GM20431 (cell line): ENCODE measurements around the gene CFAP46.
"Not testable (repeated sequence)": the region's sequence is repeated elsewhere in the genome, so short reads cannot be mapped to it uniquely, and the experiment has no call there.

Experiments
- in situ Hi-C: fragments of 300-500 bp; cut with MseI, MboI; formaldehyde crosslinking; loops from one replicate; pipeline ENCODE4 v1.15.0; 2020; ENCODE audit warnings: low sequenced_read_pairs; ENCODE audit not compliant: unreplicated experiment

The CFAP46 gene

DNA sequence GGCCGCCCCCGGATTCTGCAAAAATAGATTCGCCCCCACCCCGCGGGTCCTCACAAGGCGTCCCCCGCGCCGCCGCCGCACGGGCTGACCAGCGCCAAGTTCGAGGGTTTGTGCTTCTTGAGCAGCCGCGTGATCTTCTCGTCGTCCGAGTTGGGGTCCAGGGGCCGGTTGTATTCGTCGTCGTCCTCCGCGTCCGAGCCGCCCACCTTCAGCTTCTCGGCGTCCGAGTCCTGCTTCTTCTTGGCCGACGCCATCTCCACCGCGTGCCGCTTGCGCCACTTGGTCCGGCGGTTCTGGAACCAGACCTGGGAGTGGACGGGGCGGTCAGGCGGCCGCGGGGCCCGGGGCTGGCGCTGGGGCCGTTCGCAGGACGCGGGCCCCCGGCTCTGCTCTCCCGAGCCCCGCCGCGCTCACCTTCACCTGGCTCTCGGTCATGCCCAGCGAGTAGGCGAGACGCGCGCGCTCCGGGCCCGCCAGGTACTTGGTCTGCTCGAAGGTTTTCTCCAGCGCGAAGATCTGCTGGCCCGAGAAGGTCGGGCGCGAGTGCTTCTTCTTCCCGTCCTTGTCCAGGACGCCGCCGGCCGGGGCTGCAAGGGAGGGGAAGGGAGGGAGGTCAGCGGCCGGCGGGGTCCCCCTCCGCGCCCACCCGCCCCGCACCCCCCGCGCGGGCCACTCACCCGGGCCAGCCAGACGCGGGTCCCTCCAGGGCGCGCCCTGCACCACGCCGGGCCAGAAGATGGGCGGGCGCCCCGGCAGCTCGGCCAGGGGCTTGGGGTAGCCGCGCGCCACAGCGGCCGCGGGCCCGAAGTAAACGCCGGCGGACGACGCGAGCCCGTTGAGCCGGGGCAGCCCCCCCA is 157.3 kb downstream of the CFAP46 start:
- in situ Hi-C loops, result no loop called here

DNA sequence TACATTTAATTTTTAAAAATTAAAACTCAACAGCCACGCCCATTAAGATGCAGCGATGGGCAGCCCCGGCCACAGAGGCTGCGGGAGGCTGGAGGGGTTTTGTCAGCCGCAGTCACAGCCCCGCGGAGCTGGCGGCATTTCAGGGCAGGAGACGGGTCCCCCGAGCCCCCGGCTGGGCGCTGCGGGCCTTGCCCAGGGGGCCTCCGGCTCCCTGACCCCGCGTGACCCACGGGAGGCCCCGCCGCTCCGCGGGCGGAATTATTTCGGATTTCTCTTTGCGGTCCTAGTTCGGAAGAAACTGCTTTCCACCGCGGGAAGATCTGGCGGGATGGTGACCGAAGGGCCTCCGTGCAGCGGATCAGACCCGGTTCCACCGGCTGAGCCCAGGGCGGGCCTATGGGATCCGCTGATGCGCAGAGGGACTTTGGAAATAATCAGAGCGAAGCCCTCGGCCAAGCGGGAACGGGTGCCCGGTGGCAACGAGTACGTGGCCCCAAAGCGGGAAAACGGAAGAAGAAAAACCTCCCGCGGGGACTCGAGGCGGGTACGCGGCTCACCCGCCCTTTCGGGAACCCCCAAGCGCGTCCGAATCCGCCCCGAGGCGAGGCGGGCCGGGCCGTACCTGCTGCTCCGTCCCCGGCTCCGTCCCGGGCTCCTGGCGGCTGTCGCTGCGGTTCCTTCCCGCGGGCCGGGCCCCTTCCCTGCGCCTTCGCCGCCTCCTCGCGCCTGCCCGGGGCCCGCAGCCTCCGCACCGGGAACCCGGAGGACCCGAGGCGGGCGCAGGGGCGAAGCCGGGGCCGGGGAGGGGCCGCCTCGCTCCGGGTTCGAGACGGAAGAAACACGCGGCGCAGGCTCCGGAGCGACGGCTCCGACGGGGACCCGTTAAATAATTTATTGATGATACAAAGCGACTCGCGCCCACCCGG is 158.2 kb downstream of the CFAP46 start:
- in situ Hi-C loops, result no loop called here

DNA sequence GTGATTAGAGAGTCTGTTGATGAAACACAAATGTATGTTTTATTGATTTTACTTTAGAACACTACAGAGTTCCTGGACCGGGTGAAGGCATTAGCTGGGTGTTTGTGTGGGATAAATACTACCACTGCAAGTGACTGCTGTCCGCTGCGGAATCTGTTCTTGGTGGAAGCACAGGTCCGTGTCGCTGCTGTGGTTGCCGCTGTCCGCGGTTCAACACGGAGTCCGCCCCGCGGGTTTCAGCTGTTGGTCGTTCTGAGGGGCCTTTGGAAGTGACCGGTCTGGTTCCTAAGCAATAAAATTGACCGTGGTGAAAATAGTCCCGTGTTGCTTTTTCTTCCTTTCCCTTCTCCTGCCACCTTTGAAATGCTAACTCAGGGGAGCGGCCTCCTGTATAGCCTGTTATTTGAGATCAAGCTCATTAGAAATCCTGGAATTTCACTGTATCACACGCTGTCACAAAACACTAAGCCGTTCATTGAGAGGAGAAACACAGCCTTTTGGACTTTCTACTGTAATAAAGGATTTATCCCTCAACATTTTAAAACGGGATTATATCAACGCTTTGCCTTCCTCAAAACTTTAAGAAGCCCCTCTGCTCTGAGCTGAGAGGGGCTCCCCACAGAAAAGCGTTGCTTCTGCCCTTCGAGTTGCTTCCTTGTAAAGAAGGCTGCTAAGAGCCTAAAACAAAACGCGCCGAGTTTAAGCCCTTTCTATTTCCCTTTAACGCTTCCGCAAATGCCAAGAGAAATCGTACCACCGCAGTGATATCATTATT is 159.0 kb downstream of the CFAP46 start:
- in situ Hi-C loops, result no loop called here

DNA sequence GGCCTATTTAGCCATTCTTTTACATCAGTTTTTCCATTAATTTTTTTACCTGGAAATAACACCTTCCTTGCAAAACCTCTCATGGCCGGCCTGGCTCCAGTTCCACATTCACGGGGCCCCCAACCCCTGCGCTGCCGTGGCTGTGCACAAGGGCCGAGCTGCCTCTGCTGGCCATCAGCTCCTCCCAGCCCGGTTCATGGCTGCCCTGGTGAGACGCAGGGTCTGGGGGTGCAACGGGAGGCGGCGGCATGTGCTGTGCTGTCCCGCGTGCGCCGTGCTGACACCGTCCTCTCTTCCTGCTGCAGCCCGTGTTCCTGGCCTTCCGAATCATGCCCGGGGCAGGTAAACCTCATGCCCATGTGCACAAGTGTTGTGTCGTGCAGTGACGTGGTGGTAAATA is 160.8 kb downstream of the CFAP46 start:
- in situ Hi-C loops, result no loop called here

DNA sequence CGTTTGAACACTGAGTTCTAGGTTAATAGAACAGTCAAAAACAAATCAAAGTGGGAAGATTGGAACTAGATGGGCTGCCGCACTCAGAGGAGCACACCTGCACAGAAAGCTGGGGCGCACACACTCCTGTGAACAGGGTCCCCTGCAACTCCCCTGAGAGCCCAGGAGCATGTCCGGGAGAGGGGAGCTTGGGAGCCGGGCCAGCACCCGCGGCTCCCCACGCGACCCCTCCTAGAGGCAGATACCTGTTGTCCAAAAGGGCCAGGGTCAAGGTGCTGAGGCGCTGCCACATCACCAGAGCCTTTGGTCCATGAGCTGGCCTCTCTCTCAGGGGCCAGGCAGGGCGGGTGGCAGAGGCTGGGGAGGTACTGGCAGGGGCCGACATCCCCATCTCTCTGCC is 162.0 kb downstream of the CFAP46 start:
- in situ Hi-C loops, result no loop called here

DNA sequence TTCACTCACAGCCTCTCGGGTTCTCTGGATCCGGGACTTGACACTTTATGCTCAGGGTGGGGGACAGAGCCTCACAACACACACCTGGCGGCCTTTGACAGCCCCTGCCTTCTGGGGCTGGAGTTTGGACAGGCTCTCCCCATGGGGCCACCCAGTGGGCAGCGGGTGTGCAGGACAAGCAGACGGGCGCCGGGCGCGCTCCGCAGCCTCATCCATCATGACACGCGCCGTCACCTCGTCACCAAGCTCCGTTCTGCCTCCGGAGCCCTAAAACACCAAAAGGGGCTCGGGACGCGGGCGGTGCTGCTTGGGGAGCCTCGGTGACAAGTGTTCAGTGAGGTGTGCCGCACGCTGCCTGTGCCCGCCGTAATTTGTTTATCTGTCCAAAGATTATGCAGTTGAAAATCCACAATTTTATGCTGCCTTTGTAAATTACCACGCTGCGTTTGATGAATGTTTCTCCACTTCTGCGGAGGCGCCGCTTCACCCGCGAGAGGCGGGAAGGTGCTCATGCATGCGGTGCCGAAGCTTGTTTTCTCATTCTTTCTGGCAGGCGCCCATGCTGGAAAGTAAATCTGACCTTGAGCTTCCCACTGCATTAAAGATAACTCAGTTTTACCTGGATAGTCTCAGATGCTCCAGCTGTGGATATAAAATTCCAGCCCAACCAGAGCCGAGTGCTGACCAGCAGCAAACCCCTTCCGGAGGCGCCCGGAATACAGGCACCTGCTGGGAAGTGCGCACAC is 162.6 kb downstream of the CFAP46 start:
- in situ Hi-C loops, result no loop called here

DNA sequence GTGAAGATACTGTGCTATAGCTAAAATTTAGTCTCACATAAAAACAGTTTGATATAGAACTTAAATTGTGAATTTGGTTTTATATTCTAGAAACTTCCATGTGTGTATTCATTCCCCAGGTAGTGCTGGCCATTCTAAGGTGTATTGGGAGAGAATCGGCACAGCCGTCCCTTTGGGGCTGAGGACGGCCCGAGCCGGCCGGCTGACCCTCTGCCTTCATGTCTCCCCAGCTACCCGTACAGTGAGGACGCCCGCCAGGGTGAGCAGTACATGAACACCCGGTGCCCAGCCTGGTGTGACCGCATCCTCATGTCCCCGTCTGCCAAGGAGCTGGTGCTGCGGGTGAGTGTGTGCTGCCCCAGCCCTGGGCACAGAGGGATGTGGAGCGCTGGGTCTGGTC is 164.9 kb downstream of the CFAP46 start:
- in situ Hi-C loops, result no loop called here

DNA sequence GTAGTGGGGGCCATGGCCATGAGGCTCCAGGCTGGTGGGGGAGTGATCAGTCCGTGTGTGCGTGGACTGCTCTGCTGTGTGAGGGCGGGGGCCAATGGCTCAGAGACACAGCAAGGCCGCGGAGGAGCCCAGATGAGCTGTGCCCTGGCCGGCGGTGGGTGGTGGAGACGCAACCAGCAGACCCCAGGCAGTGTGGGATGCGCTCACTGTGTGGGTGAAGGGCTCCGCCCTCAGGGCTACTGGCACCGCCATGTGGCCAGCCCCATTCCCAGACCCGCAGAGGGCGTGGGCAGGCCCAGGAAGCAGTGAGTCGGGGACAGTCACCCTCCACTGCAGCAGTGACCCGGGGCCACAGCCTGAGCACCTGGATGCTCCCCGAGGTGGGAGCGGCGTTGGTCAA is 165.5 kb downstream of the CFAP46 start:
- in situ Hi-C loops, result no loop called here

DNA sequence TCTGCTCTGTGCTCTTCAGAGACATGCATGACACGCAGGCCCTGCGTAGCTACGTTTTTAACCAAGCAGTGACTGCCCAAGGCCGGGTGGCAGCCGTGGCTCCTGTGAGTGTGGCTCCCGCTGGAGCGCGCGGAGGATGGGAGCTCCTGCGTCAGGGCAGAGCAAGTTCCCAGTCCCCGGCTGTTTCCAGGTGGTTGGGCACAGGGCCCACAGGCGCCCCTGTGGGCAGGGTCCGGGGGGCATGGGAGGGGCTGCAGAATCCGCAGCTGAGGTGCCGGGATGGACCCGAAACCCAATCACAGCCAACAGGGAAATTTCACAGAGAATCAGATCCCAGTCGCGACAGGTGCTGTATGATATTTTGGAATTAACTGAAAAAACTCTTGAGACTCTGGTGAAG is 166.2 kb downstream of the CFAP46 start:
- in situ Hi-C loops, result no loop called here

DNA sequence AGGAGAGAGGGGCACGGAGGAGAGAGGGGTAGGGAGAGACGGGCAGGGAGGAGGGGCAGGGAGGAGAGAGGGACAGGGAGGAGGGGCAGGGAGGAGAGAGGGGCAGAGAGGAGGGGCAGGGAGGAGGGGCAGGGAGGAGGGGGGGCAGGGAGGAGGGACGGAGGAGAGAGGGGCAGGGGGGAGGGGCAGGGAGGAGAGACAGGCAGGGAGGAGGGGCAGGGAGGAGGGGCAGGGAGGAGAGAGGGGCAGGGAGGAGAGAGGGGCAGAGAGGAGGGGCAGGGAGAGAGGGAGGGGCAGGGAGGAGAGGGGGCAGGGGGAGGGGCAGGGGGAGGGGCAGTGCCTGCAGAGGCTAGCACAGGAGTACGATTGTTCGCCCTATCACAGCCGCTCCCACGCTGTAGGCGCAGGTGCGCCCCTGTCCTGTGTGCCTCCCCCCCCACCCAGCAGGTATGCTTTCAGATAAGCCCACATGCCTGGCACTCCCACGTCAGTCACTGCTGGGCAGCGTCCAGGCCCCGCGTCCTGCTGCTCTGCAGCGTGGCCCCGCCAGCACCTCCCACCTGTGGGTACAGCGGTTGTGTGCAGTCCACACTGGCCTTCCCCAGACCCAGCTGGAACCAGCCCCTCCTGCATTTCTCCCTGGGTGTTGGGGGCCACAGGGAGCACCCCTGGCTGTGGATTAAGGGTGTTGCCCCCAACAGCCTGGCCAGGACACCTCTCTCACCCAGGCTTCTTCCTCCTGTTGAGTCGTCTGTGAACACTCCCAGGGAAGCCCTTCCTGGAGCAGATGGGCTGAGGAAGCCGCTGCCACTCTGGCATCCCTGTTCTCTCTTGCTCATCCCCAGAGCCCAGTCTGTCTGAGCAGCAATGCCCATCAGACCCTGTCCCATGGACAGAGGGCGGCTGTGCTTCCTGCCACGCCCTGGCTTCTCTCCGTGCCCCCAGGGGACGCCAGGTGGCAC is 167.2 kb downstream of the CFAP46 start:
- in situ Hi-C loops, result no loop called here

DNA sequence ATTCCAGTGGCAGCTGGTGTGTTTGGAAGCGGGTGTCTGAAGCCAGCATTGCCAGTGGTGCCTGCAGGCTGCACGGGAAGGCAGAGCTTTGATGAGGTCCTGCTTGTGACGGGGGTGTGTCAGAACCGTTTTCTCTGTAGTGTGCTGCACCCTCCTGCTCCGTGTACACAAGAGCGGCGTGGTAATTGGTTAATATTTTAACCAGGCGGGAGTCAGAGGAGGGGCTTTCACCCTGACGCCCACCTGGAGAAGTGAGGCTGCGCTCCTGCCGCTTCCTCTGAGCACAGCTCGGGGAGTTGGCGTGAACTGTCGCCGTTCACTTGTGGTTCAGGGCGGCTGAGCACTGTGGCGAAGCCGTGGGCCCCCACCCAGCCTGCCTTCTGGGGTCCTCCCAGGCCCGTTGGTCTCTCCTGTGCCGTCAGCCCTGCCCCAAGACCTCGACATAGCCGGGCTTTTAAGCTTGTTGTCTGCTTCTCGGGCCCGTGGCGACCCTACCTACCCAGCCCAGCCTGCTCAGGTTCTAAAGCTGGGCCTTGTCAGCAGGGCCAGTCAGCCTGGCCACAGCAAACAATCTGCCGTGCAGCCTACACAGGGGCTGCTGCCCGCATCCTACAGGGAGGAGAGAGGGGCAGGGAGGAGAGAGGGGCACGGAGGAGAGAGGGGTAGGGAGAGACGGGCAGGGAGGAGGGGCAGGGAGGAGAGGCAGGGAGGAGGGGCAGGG is 168.0 kb downstream of the CFAP46 start:
- in situ Hi-C loops, result no loop called here

DNA sequence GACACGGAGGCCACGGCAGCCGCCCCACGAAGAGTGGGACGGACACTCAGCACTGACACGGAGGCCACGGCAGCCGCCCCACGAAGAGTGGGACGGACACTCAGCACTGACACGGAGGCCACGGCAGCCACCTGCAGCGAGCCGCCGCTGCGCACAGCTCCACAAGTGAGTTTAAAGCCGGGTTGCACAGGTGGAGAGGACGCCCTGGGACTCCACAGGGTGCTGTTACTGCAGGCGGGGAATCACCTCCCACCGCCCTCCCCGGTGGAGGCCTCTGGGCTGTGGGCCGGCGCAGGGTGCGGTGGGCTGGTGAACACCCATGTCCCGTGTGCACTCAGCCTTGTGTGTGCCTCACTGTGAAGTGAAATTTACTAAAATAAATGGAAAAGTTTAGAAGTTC is 169.6 kb downstream of the CFAP46 start:
- in situ Hi-C loops, result not testable (repeated sequence)

DNA sequence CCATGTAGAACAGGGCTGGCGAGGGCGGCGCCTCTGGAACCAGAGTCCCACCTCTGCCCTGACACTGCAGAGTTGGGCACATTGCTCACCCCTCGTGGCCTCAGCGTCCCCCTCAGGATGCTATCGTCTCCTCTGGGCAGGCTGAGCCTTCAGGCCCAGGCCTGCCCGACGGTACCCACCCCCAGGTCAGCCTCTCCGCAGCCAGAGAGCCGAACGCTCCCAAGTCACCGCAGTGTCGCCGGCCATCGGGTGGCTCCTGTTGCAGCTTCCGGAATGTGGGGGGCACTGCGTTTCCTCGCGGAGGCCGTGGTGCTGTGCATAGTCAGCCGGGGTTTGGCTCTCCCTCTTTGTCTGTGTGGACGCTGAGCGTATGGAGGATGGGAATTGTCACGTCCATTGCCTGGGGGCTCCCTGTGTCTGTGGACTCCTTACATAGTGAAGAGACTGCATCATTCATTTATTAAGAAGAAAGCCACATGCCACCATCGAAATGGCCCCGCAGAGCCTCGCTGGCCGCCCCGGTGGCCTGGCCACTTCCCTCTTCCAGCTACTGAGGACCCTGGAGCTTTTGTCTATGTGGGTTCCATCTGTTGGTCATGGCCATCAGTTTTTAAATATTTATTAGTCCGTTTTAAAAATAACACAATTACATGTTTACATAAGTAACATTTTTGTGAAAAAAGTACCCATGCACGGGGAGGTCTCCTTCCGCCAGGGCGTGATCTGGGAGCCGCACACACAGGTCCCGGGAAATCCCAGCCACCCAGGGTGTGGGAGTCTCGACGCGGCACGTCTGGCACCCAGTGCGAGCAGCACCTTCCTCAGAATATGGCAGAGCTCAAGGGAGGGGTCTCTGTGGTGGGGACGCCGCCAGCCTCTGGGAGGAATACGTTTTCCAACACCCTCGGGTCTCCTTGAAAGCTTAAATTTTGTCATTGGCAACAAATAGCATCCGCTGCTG is 172.0 kb downstream of the CFAP46 start:
- in situ Hi-C loops, result no loop called here

DNA sequence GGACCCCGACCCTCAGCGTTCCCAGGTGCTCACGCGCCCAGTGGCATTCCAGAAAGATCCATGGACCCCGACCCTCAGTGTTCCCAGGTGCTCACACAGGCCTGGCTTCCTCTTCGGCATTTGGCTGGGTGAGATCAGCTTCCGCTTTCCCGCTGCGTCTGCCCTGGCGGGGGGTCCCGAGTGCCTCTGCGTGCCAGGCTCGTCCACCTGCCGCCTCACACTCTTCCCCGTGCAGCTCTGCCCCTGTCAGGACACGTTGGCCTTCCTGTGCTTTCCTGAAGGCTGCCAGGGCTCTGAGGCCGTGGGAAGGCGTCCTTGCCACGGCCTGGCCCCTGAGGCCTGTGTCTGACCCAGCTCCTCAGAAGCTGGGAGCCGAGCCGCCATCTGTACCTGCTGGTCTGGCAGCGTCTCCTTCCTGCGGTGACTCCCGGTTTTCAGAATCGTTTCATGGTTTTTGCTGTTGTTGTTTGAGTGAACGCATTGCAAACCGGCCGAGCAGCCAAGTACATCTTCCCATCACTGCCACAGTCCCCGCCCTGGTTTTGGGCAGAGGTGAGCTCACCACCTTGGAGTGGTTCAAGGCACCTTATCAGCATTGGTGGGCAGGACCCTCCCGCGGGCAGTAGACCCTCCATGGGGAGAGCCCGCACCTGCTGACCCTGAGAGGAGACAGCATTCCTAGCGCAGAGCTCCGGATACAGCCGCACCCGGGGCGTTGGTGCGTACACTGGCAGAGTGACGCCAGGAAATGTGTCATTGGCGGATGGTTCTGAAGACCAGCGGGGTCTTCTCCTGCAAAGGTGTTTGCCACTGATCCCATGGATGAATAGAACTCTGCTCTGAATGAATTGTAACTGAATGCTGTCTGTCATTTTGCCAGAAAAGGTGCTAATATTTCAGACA is 173.8 kb downstream of the CFAP46 start:
- in situ Hi-C loops, result no loop called here

DNA sequence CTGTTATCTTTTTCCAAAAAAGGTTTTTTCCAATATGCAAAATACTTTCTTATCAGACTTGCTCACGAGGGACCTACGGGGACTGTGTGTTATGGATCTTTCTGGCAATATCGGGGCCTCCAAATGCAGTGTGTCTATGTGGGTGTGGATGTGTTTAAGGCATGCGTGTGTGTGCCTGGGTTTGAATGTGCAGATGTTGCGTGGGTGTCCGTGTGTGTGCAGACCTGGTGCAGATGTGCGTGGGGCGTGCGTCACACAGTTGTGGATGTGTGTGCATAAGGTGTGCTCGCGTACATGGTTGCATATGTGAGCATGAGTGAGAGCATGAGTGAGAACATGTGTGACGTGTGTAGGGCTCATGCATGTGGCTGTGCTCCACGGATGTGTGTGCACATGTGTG is 176.1 kb downstream of the CFAP46 start:
- in situ Hi-C loops, result no loop called here

DNA sequence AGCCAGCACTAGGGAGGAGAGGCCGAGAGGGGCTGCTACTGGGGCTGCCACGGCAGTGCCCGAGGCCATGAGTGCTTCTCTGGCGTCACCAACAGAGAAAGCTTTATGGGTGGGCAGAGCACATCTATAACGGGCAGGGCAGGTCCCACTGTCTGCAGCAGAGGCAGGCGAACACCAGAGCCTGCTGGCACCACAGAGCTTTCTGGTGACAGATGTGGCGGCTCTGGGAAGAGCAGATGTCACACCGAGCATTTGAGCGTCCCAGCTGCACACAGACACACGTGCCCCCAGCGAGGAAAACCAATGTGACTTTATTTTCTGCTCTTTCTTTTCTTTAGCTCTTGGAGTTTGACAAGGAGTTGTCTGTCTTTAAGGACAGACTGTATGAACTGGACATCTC is 176.9 kb downstream of the CFAP46 start:
- in situ Hi-C loops, result no loop called here
